H9 (cell line): ENCODE data around the gene AKIP1. TPM values are rescaled to one million over a fixed set of nuclear protein-coding genes. Genes with fewer than 3 reads are reported as not detected.

ENCODE experiments used
- DNase-seq: peaks from one replicate; pipeline ENCODE4 v3.0.0-alpha.2; 2017
- H2AFZ ChIP-seq: one replicate; pipeline ENCODE4 v1.6.1; 2013; ENCODE audit warnings: mild to moderate bottlenecking, low read length, control low read depth, moderate library complexity
- H2AK5ac ChIP-seq: 2 replicates; pipeline ENCODE4 v1.6.1; 2013; ENCODE audit warnings: low read length, control low read depth, mixed read lengths; ENCODE audit not compliant: insufficient read length
- H2BK120ac ChIP-seq: one replicate; pipeline ENCODE4 v1.6.1; 2013; ENCODE audit warnings: low read depth, mild to moderate bottlenecking, low read length, control low read depth, inconsistent platforms; ENCODE audit not compliant: poor library complexity, severe bottlenecking
- H2BK12ac ChIP-seq: 2 replicates; pipeline ENCODE4 v1.6.1; 2013; ENCODE audit warnings: low read length, control low read depth, mixed read lengths, low read depth; ENCODE audit not compliant: insufficient read length
- H2BK15ac ChIP-seq: 2 replicates; pipeline ENCODE4 v1.6.1; 2013; ENCODE audit warnings: low read depth, low read length, control low read depth
- H2BK20ac ChIP-seq: one replicate; pipeline ENCODE4 v1.6.1; 2013; ENCODE audit warnings: low read depth, mild to moderate bottlenecking, low read length, control low read depth, inconsistent platforms; ENCODE audit not compliant: poor library complexity, severe bottlenecking
- H2BK5ac ChIP-seq: 2 replicates; pipeline ENCODE4 v1.6.1; 2013; ENCODE audit warnings: low read length, control low read depth, mixed read lengths; ENCODE audit not compliant: insufficient read length
- H3K14ac ChIP-seq: 2 replicates; pipeline ENCODE4 v1.6.1; 2013; ENCODE audit warnings: low read length, control low read depth; ENCODE audit not compliant: insufficient read depth
- H3K18ac ChIP-seq: 2 replicates; pipeline ENCODE4 v1.6.1; 2013; ENCODE audit warnings: low read depth, mild to moderate bottlenecking, mixed read lengths, low read length, control low read depth; ENCODE audit not compliant: insufficient read length
- H3K23ac ChIP-seq: 2 replicates; pipeline ENCODE4 v1.6.1; 2013; ENCODE audit warnings: low read length, control low read depth, mixed read lengths, low read depth; ENCODE audit not compliant: insufficient read length
- H3K23me2 ChIP-seq: 2 replicates; pipeline ENCODE4 v1.6.1; 2013; ENCODE audit warnings: low read depth, mild to moderate bottlenecking, mixed read lengths, low read length, control low read depth; ENCODE audit not compliant: insufficient read length, poor library complexity, severe bottlenecking
- H3K27ac ChIP-seq: 2 replicates; pipeline ENCODE4 v1.5.1; 2013; ENCODE audit warnings: low read length, control low read depth, mixed read lengths, low read depth; ENCODE audit not compliant: insufficient read length
- H3K27me3 ChIP-seq: 2 replicates; pipeline ENCODE4 v1.6.1; 2013; ENCODE audit warnings: low read length, control low read depth, inconsistent platforms; ENCODE audit not compliant: insufficient read depth
- H3K4ac ChIP-seq: 2 replicates; pipeline ENCODE4 v1.6.1; 2013; ENCODE audit warnings: low read depth, mild to moderate bottlenecking, control low read depth, inconsistent platforms, low read length, moderate library complexity
- H3K4me1 ChIP-seq: 2 replicates; pipeline ENCODE4 v1.6.1; 2013; ENCODE audit warnings: low read length, control low read depth, inconsistent platforms; ENCODE audit not compliant: insufficient read depth
- H3K4me2 ChIP-seq: 2 replicates; pipeline ENCODE4 v1.6.1; 2013; ENCODE audit warnings: low read length, control low read depth, mixed read lengths; ENCODE audit not compliant: insufficient read length, insufficient read depth
- H3K56ac ChIP-seq: 2 replicates; pipeline ENCODE4 v1.6.1; 2013; ENCODE audit warnings: low read depth, mild to moderate bottlenecking, mixed read lengths, low read length, control low read depth; ENCODE audit not compliant: insufficient read length
- H3K79me1 ChIP-seq: 2 replicates; pipeline ENCODE4 v1.6.1; 2013; ENCODE audit warnings: low read depth, mild to moderate bottlenecking, moderate library complexity, low read length, control low read depth, inconsistent platforms; ENCODE audit not compliant: insufficient read depth, poor library complexity, severe bottlenecking
- H3K79me2 ChIP-seq: 2 replicates; pipeline ENCODE4 v1.6.1; 2013; ENCODE audit warnings: low read length, control low read depth, inconsistent platforms; ENCODE audit not compliant: insufficient read depth
- H3K9ac ChIP-seq: 2 replicates; pipeline ENCODE4 v1.6.1; 2013; ENCODE audit warnings: low read length, control low read depth, mixed read lengths; ENCODE audit not compliant: insufficient read length; ENCODE audit errors: extremely low read depth
- H3K9me3 ChIP-seq: one replicate; pipeline ENCODE4 v1.6.1; 2013; ENCODE audit warnings: low read depth, low read length, inconsistent platforms; ENCODE audit not compliant: control insufficient read depth
- H3T11ph ChIP-seq: one replicate; pipeline ENCODE4 v1.6.1; 2013; ENCODE audit warnings: mild to moderate bottlenecking, low read length, control low read depth, inconsistent platforms
- H4K20me1 ChIP-seq: one replicate; pipeline ENCODE4 v1.6.1; 2013; ENCODE audit not compliant: control insufficient read depth, insufficient read length, insufficient read depth
- H4K5ac ChIP-seq: 2 replicates; pipeline ENCODE4 v1.6.1; 2013; ENCODE audit warnings: low read depth, mild to moderate bottlenecking, mixed read lengths, low read length, control low read depth; ENCODE audit not compliant: insufficient read length
- H4K8ac ChIP-seq: replicated peaks from 2 replicates; pipeline ENCODE4 v1.6.1; 2013; ENCODE audit warnings: low read length, control low read depth, mixed read lengths, low read depth; ENCODE audit not compliant: insufficient read length
- H4K91ac ChIP-seq: 2 replicates; pipeline ENCODE4 v1.6.1; 2013; ENCODE audit warnings: low read depth, mild to moderate bottlenecking, moderate library complexity, mixed read lengths, low read length, control low read depth; ENCODE audit not compliant: insufficient read length
- H3K27ac Mint-ChIP-seq, 3 experiments: 2 replicates in 2 of 3; 3 replicates in 1 of 3; pipeline ENCODE4 v1.8.0; 2020 to 2021; ENCODE audit warnings: mixed read lengths in 3 of 3, mild to moderate bottlenecking in 1 of 3, moderate library complexity in 1 of 3
- H3K27me3 Mint-ChIP-seq: 2 replicates; pipeline ENCODE4 v1.8.0; 2021; ENCODE audit warnings: low read depth, mild to moderate bottlenecking, moderate library complexity, mixed read lengths
- H3K36me3 Mint-ChIP-seq, 3 experiments: 2 replicates in 2 of 3; 3 replicates in 1 of 3; pipeline ENCODE4 v1.8.0; 2020 to 2021; ENCODE audit warnings: low read depth in 3 of 3, mixed read lengths in 3 of 3; ENCODE audit not compliant: insufficient read depth in 1 of 3
- H3K4me1 Mint-ChIP-seq, 2 experiments: 2 replicates each; pipeline ENCODE4 v1.8.0; 2020; ENCODE audit warnings: mixed read lengths in 2 of 2
- H3K4me3 Mint-ChIP-seq, 2 experiments: 2 replicates in 1 of 2; 3 replicates in 1 of 2; pipeline ENCODE4 v1.8.0; 2020 to 2021; ENCODE audit warnings: mild to moderate bottlenecking in 2 of 2, mixed read lengths in 2 of 2, moderate library complexity in 1 of 2
- H3K9me3 Mint-ChIP-seq, 2 experiments: 2 replicates in 1 of 2; 3 replicates in 1 of 2; pipeline ENCODE4 v1.8.0; 2020; ENCODE audit warnings: mild to moderate bottlenecking in 2 of 2, mixed read lengths in 2 of 2, moderate library complexity in 1 of 2
- CTCF ChIP-seq: fragments of 200-600 bp; sonication (generic); conservative IDR thresholded peaks from 3 replicates; pipeline ENCODE4 v1.8.0; 2021; ENCODE audit warnings: antibody characterized with exemption, mild to moderate bottlenecking
- WGBS: extraction: QIAGEN DNeasy Blood & Tissue Kit; methylation state at CpG from one replicate; pipeline ENCODE4 v1.1.7; 2013; ENCODE audit warnings: missing lambda C conversion rate, low lambda C conversion rate, mixed read lengths; ENCODE audit not compliant: insufficient read length; ENCODE audit errors: extremely low coverage; 5-methylcytosine and 5-hydroxymethylcytosine counted together
- total RNA-seq: library from RNA; stranded (reverse); gene quantifications from 2 replicates; pipeline ENCODE4 v1.2.1, GENCODE V29; 2021

Gene AKIP1
- total RNA-seq, 1 experiment from 2014 or later: 21.0 TPM

GRCh38 chr11:8933931-8934330 is 22.9 kb downstream of the AKIP1 start:
- Mint-ChIP-seq H3K27ac (peak overlapping the region in 1 of 3 experiments; percentile 80; a peak in 1 of 7 replicates), H3K27me3 (peaks cover 1% of the 10 kb centered on the region; the same call in 1 of the 2 replicates), H3K4me1 (peaks cover 12 to 16% of the 10 kb centered on the region in 2 experiments), H3K36me3 (no peaks in the 10 kb centered on the region), H3K9me3 (no peaks in the 10 kb centered on the region), H3K4me3 (no peak overlapping the region; a peak in 1 of 5 replicates)
- H2BK12ac ChIP-seq: no peak overlapping the region
- no peak overlapping the region for H2BK5ac ChIP-seq
- no peak overlapping the region for H2BK15ac ChIP-seq
- H3K4ac ChIP-seq: no peak overlapping the region
- no peak overlapping the region for H3K23ac ChIP-seq
- no peak overlapping the region for H3T11ph ChIP-seq
- no peak overlapping the region for H3K56ac ChIP-seq
- no peak overlapping the region for H4K5ac ChIP-seq
- no peaks in the 10 kb centered on the region for H3K23me2 ChIP-seq
- H3K18ac ChIP-seq: no peak overlapping the region
- peak; percentile 60 for TF ChIP-seq CTCF
- no peak overlapping the region for H2BK20ac ChIP-seq
- H2BK120ac ChIP-seq: no peak overlapping the region
- H4K20me1 ChIP-seq: no peaks in the 10 kb centered on the region
- H3K14ac ChIP-seq: no peak overlapping the region
- no peaks in the 10 kb centered on the region for H3K79me1 ChIP-seq
- H3K27ac ChIP-seq: no peak overlapping the region
- H3K9me3 ChIP-seq: no peaks in the 10 kb centered on the region
- H3K9ac ChIP-seq: no peak overlapping the region
- no peak overlapping the region for H4K8ac ChIP-seq
- H2AFZ ChIP-seq: no peak overlapping the region
- DNase-seq: peak; percentile 43
- no peaks in the 10 kb centered on the region for H3K79me2 ChIP-seq
- H4K91ac ChIP-seq: no peak overlapping the region
- H3K4me1 ChIP-seq: peaks cover 7% of the 10 kb centered on the region
- WGBS: no CpG with 5 or more reads among the region's 6 CpGs
- no peak overlapping the region for H2AK5ac ChIP-seq
- no peak overlapping the region for H3K4me2 ChIP-seq
- H3K27me3 ChIP-seq: no peaks in the 10 kb centered on the region
